Stomach (tissue), 9 donors: ENCODE measurements around the gene STON2. TPM values are rescaled to one million over a fixed set of nuclear protein-coding genes. Genes with fewer than 3 reads are reported as not detected.

ENCODE experiments used
- DNase-seq, 2 donors: peaks; one replicate each; pipeline versions ENCODE4 v3.0.0 to v3.0.0-alpha.2; 2013 to 2019
- H3K27ac ChIP-seq, 5 donors: fragments of 200-600 bp in 4 of 5; sonication (generic) in 4 of 5; one replicate each; pipeline ENCODE4 v1.5.1; 2013 to 2019; ENCODE audit warnings: mild to moderate bottlenecking in 1 of 5, moderate library complexity in 1 of 5
- H3K27me3 ChIP-seq, 3 donors: fragments of 200-600 bp; sonication (generic); one replicate each; pipeline ENCODE4 v1.5.1; 2017 to 2019; ENCODE audit warnings: mixed run types in 1 of 3
- H3K36me3 ChIP-seq, 4 donors: fragments of 200-600 bp; sonication (generic); 1 replicate in 3 of 4; 2 replicates in 1 of 4; pipeline ENCODE4 v1.5.1; 2016 to 2019
- H3K4me1 ChIP-seq, 4 donors: fragments of 200-600 bp; sonication (generic); one replicate each; pipeline ENCODE4 v1.5.1; 2016 to 2019
- H3K4me3 ChIP-seq, 4 donors: fragments of 200-600 bp; sonication (generic) in 3 of 4; one replicate each; pipeline ENCODE4 v1.5.1; 2016 to 2019; ENCODE audit warnings: mild to moderate bottlenecking in 1 of 4
- H3K9me3 ChIP-seq, 4 donors: fragments of 200-600 bp; sonication (generic); one replicate each; pipeline ENCODE4 v1.5.1; 2016 to 2019
- CTCF ChIP-seq, 7 experiments: fragments of 450-650 bp in 4 of 7; fragments of 200-600 bp in 3 of 7; sonication (generic) in 3 of 7; IDR thresholded peaks; one replicate each; pipeline ENCODE4 v1.5.1; 2016 to 2019; ENCODE audit warnings: antibody characterized with exemption in 7 of 7, control low read depth in 2 of 7, mild to moderate bottlenecking in 1 of 7
- EP300 ChIP-seq: sonication (generic); formaldehyde crosslinking; IDR thresholded peaks from one replicate; pipeline ENCODE4 v1.6.1; 2017; ENCODE audit warnings: antibody characterized with exemption
- POLR2A ChIP-seq, 4 donors: fragments of 450-650 bp; IDR thresholded peaks; one replicate each; pipeline ENCODE4 v1.6.1; 2016; ENCODE audit warnings: antibody characterized with exemption in 4 of 4, control low read depth in 2 of 4, mild to moderate bottlenecking in 1 of 4, moderate library complexity in 1 of 4
- POLR2AphosphoS5 ChIP-seq, 3 donors: sonication (generic); formaldehyde crosslinking; IDR thresholded peaks; one replicate each; pipeline ENCODE4 v1.6.1; 2016; ENCODE audit warnings: antibody characterized with exemption in 3 of 3
- WGBS, 5 donors: extraction: QIAGEN DNeasy Blood & Tissue Kit in 3 of 5; methylation state at CpG; one replicate each; pipeline versions ENCODE4 v1.1.5 to v1.1.7; 2013 to 2018; 5-methylcytosine and 5-hydroxymethylcytosine counted together
- intact Hi-C: fragments of 100-400 bp; cut with DNase I; formaldehyde crosslinking; loops from one replicate; pipeline ENCODE4 v1.15.1; 2023; ENCODE audit warnings: low total_unique reads
- polyA plus RNA-seq, 3 donors: library from polyadenylated mRNA; stranded (reverse); fragments of 200-250 nt; gene quantifications; one replicate each; pipeline ENCODE4 v1.2.3, GENCODE V29; 2013
- total RNA-seq, 5 donors: library from RNA; depleted of rRNA; stranded (reverse); fragments of >200 nt; gene quantifications; one replicate each; pipeline versions ENCODE4 v1.1.0 to v1.2.3, GENCODE V29; 2014 to 2016
- donor health status: healthy with polysubstance abuse.
- donor health status: Bipolar disorder and iron deficiency.
- donor health status: healthy.

Gene STON2
- total and polyA plus RNA-seq, 8 donors: 1.4 to 50.2 (median 8.3) TPM

- H3K4me3 ChIP-seq: no peak overlapping the region
- H3K27ac ChIP-seq: no peak overlapping the region
These were observed 47.1 kb upstream of the STON2 start for GRCh38 chr14:81447021-81447764.

DNA sequence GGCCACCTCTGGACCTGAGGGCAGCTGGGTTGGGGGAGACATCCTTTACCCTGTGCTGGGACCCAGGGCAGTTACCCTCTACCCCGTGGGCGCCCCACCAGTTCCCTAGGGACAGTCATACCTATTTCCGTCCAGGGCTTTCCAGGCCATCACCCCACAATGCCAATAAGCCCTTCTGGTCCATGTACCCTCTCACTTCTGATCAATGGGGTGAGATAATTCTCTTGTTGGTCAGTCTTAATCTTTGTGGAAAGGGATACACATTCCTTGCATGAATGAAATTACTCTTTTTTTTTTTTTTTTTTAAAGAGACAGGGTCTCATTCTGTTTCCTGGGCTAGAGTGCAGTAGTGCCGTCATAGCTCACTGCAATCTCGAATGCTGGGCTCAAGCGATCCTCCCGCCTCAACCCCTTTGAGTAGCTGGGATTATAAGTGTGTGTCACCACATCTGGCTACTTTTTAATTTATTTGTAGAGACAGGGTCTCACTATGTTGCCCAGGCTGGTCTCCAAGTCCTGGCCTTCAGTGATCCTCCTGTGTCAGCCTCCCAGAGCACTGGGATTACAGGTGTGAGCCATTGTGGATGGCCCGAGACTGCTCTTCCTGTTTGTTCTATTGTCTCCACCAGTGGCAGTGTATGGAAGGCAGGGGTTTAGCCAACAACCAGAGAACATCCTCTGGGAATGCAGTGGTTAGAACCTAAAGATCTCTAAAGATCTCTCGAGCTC, 46.3 kb upstream of the STON2 start:
- intact Hi-C loops: no loop called here
- 90 to 92% (median 91%) methylated on average over 9 of the region's 9 CpGs for WGBS, 5 donors

More at GRCh38 chr14:81447021-81447764, 47.1 kb upstream of the STON2 start:
- Histone ChIP-seq H3K4me1 (peaks cover 0 to 18% (median 8%) of the 10 kb centered on the region in 4 donors), H3K36me3 (no peaks in the 10 kb centered on the region), H3K9me3 (no peaks in the 10 kb centered on the region), H3K27me3 (peaks cover 0 to 40% (median 0%) of the 10 kb centered on the region in 3 donors)
- TF ChIP-seq CTCF (IDR thresholded peaks at IDR 0.05) (no peak), EP300 (no peak), POLR2A (IDR thresholded peaks at IDR 0.05) (no peak), POLR2AphosphoS5 (IDR thresholded peaks at IDR 0.05) (no peak)
- intact Hi-C loops: no loop called here
- DNase-seq: no peak
- WGBS, 5 donors: 75 to 85% (median 81%) methylated on average over 3 of the region's 3 CpGs

GRCh38 chr14:81441626-81442134, 41.6 kb upstream of the STON2 start:
- intact Hi-C loops: no loop called here
- H3K27me3 ChIP-seq: peaks cover 0 to 82% (median 9%) of the 10 kb centered on the region in 3 donors
- 71 to 77% (median 75%) methylated on average over 5 of the region's 5 CpGs for WGBS, 5 donors

More for the DNA sequence above, 46.3 kb upstream of the STON2 start:
- Histone ChIP-seq H3K9me3 (no peaks in the 10 kb centered on the region), H3K27ac (no peak overlapping the region), H3K4me1 (peaks cover 0 to 18% (median 8%) of the 10 kb centered on the region in 4 donors), H3K27me3 (peaks cover 0 to 46% (median 0%) of the 10 kb centered on the region in 3 donors), H3K4me3 (no peak overlapping the region), H3K36me3 (no peaks in the 10 kb centered on the region)
- TF ChIP-seq POLR2A (IDR thresholded peaks at IDR 0.05): no peak
- no peak for TF ChIP-seq CTCF (IDR thresholded peaks at IDR 0.05)
- no peak for TF ChIP-seq POLR2AphosphoS5 (IDR thresholded peaks at IDR 0.05)
- TF ChIP-seq EP300: no peak
- no peak for DNase-seq

More at GRCh38 chr14:81441626-81442134, 41.6 kb upstream of the STON2 start:
- Histone ChIP-seq H3K9me3 (no peaks in the 10 kb centered on the region), H3K4me1 (peaks cover 0 to 5% (median 4%) of the 10 kb centered on the region in 4 donors), H3K4me3 (no peak overlapping the region), H3K36me3 (no peaks in the 10 kb centered on the region), H3K27ac (no peak overlapping the region)
- DNase-seq: no peak
- TF ChIP-seq POLR2A (IDR thresholded peaks at IDR 0.05): no peak
- TF ChIP-seq POLR2AphosphoS5 (IDR thresholded peaks at IDR 0.05): no peak
- TF ChIP-seq CTCF (IDR thresholded peaks at IDR 0.05): no peak
- no peak for TF ChIP-seq EP300
